Frontal cortex (tissue), 4 donors: ENCODE measurements around the gene ITPR1. TPM values are rescaled to one million over a fixed set of nuclear protein-coding genes. Genes with fewer than 3 reads are reported as not detected.

Experiments used
- DNase-seq, 2 donors: peaks; one replicate each; pipeline ENCODE4 v3.0.0; 2012; ENCODE audit warnings: low spot score in 2 of 2
- FAIRE-seq: peaks from 2 replicates; lab custom pipeline; 2012; peaks lifted over from hg19 to GRCh38; lab: Jason Lieb, UNC
- total RNA-seq: library from RNA; depleted of rRNA; stranded (reverse); fragments of >200 nt; gene quantifications from one replicate; pipeline ENCODE4 v1.2.3, GENCODE V29; 2014
- donor health status: control.
- donor health status: control.
- donor health status: control.

The ITPR1 gene
- total RNA-seq, 1 donor from 2014 or later, result 70.9 TPM

DNA sequence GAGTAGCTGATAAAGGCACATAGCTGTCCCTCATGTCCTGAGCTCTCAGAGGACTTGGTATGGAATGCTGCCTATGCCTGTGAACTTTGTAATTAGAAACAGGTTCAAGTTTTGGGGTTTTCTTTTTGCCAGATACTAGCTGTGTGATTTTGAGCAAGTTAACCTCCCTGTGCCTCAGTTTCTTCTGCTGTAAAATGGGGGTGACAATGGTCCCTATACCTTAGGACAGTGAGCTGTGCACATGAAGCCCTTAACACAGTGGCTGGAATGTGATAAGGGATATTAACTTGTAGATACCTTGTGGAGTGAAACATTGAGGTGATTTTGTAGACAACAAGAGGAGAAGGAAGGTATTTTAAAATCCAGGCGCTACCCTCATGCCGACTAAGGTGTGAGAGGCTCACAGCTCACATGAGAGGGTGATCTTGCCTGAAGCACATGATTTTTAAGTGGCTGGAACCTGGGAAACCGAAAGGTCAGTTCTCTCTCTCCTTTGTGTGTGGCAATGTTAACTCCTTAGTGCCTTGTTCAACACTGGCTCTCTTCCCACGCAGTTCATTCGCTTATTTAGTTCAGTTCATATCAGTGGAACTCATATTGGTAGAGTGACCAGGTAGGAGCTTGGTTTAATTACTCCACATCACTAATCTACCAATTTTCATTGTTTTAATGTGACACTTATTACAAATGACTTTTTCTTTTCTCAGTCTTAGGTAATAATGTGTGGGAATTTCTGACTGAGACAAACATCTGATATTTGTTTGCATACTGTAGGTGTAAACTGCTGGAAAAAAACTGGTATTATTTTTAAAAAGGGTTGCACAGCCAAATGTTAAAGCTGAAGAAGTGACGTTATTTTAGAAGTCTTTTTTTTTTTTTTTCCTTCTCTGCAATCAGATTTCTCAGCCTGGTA is 236.2 kb downstream of the ITPR1 start:
- DNase-seq (no peak), FAIRE-seq (no peak)

- DNase-seq (no peak), FAIRE-seq (no peak)
Measured at GRCh38 chr3:4730719-4731118, 237.6 kb downstream of the ITPR1 start.

GRCh38 chr3:4731543-4732111 is 238.5 kb downstream of the ITPR1 start:
- no peak for DNase-seq

GRCh38 chr3:4732925-4733324 is 239.8 kb downstream of the ITPR1 start:
- FAIRE-seq (no peak), DNase-seq (no peak)

More at GRCh38 chr3:4731543-4732111, 238.5 kb downstream of the ITPR1 start:
- FAIRE-seq, result no peak

DNA sequence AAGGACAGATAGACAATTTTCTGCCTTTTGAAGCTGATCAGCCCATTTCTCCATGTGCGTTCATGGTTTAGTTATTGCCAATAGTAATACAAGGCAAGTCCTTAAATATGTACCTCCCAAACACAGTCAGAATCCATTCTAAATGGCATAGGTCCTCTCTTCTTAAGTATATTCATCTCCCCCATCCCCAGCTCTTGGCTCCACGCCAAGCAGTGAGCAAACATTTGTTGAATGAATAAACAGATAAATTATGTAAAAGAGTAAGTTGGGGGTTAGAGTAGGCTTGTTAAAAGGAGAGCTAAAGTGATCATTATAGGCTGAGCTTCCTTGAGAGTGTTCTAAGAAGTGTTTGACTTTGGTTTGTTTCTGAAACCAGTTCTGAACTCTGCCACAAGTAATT is 241.3 kb downstream of the ITPR1 start:
- FAIRE-seq (no peak), DNase-seq (no peak)

DNA sequence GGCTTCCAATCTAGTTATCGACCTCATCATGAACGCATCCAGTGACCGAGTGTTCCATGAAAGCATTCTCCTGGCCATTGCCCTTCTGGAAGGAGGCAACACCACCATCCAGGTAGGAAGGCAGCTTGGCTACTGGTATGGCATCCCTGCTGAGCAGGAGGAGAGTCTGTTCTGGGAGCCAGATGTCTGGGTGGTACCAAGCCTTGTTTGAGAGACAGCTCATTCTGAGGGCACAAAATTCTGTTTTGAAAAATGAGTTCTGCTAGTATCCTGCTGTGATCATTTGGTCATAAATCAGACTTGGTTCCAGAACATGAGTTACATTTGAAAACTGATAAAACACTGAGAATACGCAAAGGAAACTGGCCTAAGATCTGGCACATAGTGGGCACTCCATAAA is 242.1 kb downstream of the ITPR1 start:
- DNase-seq, result no peak
- no peak for FAIRE-seq

GRCh38 chr3:4736284-4736861 is 243.2 kb downstream of the ITPR1 start:
- FAIRE-seq, result no peak
- no peak for DNase-seq

GRCh38 chr3:4738737-4739274 is 245.7 kb downstream of the ITPR1 start:
- no peak for DNase-seq
- FAIRE-seq, result no peak

DNA sequence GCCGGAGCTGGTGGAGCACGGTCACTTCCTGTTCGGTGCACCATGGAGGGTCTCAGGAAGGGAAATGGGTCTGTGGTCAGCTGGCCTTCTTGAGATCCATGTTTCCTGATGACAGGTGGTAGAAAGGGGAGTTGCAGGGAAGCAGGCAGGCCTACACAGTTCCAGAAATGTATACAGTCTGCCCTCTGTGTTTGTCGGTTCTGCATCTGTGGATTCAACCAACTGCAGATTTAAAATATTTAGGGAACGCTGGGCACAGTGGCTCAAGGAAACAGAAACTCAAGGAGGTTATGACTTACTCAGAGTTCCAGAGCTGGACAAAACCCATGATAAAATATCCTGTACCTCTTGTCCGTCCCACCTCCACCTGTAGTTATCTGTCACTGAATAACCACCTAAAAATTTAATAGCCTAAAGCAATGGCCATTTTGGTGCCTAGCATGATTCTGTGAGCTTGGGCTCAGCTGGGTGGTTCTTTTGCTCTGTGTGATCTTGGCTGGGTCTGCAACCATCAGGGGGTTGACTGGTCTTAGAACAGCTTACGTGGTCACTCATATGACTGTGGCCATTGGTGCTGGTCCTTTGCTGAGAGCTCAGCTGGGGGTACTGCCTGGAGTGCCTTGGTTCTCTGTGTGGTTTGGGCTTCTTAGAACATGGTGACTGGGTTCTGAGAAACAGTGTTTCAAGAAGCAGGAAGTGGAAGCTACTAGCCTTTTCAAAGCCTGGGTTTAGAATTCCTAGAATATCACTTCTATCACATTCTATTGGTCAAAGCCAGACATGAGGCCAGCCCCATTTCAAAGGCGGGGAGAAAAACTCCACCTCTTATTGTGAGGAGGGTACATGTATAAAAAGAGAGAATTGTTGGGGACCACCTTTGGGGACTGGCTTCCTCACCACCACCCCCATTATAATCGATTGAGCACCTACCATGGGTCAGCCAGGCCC is 246.4 kb downstream of the ITPR1 start:
- no peak for DNase-seq
- FAIRE-seq, result no peak

DNA sequence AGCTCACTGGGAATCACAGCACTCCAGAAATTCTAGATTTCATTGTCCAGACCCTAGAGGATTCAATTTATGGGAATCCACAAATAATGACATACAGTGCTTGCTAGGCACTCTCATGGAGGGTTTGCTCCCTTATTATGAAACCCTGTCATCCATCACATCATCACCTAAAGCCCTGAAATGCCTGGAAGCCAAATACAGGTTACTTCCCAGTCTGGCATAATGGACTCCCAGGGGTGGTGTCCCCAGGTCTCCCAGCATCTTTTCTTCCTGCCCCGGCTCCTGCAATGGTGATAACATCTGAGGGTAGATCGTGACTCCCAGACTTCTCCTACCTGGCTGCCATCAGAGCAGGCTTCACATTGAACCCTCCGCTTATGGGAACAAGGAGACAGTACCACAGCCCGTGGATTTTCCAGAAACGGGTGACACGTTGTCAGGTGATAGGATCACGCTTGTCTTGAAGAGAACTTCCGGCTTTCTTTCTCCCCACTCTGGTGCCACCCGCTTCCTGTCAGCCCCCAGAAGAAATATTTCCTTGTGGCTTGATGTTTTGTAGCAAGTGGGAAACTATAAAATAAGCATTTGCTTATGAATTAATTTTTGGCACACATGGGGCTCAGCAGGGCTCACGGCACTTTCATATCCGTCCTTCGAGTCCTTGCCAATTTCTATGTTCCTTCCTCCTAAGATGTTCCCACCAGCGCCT is 247.4 kb downstream of the ITPR1 start:
- FAIRE-seq (no peak), DNase-seq (no peak)

GRCh38 chr3:4741106-4741403 is 247.9 kb downstream of the ITPR1 start:
- FAIRE-seq (no peak), DNase-seq (no peak)

- FAIRE-seq (no peak), DNase-seq (peak in 1 of 2 donors; percentile 42)
Measured at GRCh38 chr3:4741404-4742307, 248.5 kb downstream of the ITPR1 start.

GRCh38 chr3:4742359-4742758 is 249.2 kb downstream of the ITPR1 start:
- no peak for DNase-seq
- no peak for FAIRE-seq

DNA sequence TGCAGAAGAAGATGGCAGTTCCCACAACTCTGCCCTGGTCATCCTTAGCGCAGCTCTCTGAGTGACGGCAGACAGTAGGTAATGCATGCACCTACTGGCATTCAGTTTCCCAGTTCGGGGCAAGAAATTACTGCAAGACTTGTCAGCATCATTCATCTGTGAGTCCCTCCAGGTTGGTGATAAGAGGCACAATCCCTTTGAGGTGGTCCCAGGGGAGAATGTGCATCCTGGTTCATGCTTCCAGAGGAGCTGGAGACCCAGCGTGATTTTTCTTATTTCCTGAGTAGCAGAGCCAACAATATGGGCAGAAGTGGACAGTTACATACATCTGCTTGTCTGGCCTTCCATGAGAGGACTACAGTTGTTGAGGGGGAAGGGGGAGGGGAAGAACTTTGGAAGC is 250.2 kb downstream of the ITPR1 start:
- no peak for DNase-seq
- no peak for FAIRE-seq

DNA sequence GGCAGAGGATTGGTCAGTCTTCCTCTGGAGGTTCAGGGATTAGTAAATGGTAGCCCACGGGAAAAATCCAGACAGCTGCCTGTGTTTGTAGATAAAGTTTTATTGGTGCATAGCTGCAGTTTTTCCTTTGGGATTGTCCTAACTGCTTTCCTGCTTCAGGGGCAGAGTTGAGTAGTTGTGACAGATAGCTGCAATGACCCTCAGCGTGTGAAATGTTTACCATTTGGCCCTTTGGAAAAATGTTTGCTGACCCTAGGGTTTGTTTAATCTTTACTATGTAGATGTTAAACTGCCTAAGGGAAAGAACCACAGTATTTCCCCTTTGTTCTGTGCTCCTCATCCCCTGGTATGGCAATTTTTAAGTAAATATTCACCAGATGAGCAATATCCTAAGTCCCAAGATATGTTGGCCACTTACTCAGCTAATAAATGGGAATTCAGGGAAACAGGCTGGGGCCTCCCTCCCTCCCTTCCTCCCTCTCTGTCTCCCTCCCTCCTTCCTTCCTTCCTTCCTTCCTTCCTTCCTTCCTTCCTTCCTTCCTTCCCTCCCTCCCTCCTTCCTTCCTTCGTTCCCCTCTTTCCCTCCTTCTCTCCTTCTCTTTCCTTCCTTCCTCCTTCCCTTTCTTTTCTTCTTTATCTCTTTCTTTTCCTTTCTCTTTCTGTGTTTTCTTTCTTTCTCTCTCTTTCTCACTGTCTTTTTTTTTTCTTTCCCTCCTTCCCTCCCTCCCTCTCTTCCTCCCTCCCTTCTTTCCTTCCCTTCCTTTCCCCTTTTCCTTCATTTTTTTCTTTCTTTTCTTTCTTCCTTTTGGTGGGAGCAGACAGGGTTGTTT is 251.5 kb downstream of the ITPR1 start:
- FAIRE-seq (no peak), DNase-seq (no peak)

DNA sequence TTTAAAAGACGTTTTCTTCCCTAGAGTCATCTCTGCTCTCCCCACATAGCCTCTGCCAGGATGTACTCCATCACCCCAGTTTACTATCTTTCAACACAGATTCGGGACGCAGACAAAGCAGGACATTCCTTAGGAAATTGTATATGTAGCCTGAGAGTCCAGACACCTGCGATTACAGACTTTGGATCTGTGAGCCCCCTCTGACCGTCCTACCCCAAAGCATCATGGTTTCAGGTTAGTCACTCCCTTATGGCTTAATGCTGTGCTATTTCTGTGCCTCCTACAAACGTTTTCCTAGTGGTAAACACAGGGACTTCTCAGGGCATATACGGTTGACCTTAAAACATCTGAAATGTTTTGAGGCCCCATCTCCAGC is 252.1 kb downstream of the ITPR1 start:
- DNase-seq (no peak), FAIRE-seq (no peak)

GRCh38 chr3:4746241-4746958 is 253.3 kb downstream of the ITPR1 start:
- DNase-seq (no peak), FAIRE-seq (no peak)
